ENCODE data around the gene AZU1.

DNA sequence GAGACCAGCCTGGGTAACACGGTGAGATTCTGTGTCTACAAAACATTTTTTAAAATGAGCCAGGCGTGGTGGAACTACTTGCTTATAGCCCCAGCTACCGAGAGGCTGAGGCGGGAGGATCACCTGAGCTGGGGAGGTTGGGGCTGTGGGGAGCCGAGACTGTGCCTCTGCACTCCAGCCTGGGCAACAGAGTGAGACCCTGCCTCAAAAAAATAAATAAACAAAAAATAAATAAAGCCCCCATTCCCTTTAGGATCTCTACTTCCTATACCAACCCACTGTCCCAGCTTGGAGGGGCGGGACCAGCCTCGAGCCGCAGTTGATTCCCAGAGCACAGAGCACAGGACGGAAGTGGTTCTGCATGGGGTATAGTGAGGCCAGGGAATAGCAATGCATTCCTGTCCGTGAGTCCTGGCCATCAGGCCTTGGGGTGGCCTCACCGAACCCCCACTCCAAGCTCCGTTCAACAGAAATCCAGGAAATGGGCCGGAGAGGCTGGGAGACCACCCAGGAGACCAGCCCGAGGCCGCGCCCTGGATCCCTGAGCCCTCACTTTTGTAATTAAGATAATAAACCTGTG lies 35.2 kb upstream of the AZU1 start:
- no peak for TF ChIP-seq CTCF (IDR thresholded peaks at IDR 0.05 in 4 of 5, conservative IDR thresholded peaks at IDR 0.05 in 1 of 5)
- TF ChIP-seq POLR2A (IDR thresholded peaks at IDR 0.05) = no peak

All from gastrocnemius medialis (tissue), 4 donors.